MM.1S (cell line): ENCODE data around the gene TSHZ2.

Source experiments
- EZH2phosphoT487 ChIP-seq: fragments of 300-600 bp; sonication (generic); IDR thresholded peaks from 2 replicates; pipeline ENCODE4 v1.6.1; 2018; ENCODE audit warnings: antibody characterized with exemption, low read length
- TF ChIP-seq, protein P1 (sequence below): fragments of 300-600 bp; sonication (generic); IDR thresholded peaks from 2 replicates; pipeline ENCODE4 v1.5.1; 2016; ENCODE audit warnings: antibody characterized with exemption, low read length, mixed read lengths

DNA sequence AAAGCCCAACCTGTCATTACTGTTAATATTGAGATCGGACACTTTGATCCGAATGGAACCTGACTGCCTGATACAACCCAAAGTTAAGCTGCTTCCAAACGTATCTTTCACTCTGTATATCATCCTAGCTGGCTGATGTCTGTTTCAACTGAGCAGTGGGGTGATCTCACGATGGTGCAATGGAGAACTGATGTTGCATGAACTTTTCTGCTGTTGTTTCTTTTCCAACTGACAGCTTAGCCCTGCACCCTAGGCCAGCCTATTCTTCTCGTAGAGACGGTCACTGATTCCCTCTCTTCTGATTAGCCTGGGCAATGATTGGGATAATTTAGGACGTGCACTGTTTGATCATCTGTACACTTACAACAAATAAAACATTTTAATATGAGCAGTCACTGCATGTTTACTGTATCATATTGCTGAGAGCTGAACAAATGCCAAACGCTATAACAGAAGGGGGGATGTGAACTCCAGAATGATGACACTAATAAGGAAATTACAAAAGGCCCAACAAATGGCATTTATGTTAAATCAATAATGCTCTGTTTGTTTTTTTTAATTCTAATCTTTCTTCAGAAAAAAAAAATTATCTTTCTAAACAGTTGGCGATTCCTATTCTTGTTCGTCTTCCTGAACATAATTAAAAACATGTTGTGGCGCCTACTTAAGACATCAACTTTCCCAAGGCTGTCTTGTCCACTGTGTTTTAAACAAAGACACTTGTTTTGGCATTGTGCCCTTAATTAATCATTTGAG lies 436.7 kb downstream of the TSHZ2 start:
- TF ChIP-seq, protein P1, sequence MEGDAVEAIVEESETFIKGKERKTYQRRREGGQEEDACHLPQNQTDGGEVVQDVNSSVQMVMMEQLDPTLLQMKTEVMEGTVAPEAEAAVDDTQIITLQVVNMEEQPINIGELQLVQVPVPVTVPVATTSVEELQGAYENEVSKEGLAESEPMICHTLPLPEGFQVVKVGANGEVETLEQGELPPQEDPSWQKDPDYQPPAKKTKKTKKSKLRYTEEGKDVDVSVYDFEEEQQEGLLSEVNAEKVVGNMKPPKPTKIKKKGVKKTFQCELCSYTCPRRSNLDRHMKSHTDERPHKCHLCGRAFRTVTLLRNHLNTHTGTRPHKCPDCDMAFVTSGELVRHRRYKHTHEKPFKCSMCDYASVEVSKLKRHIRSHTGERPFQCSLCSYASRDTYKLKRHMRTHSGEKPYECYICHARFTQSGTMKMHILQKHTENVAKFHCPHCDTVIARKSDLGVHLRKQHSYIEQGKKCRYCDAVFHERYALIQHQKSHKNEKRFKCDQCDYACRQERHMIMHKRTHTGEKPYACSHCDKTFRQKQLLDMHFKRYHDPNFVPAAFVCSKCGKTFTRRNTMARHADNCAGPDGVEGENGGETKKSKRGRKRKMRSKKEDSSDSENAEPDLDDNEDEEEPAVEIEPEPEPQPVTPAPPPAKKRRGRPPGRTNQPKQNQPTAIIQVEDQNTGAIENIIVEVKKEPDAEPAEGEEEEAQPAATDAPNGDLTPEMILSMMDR = no peak
- TF ChIP-seq EZH2phosphoT487 = no peak
